ENCODE data around the gene IFITM10. TPM values are rescaled to one million over a fixed set of nuclear protein-coding genes. Genes with fewer than 3 reads are reported as not detected.
"Not testable (repeated sequence)": the region's sequence is repeated elsewhere in the genome, so short reads cannot be mapped to it uniquely, and the experiment has no call there.

IFITM10 gene
- total RNA-seq, 1 donor from 2014 or later, result 0.77 TPM

GRCh38 chr11:1702506-1702905 lies 47.9 kb downstream of the IFITM10 start:
- ATAC-seq, result no peak
- intact Hi-C loops (cut with micrococcal nuclease), result no loop called here
- DNase-seq, result no peak

GRCh38 chr11:1701091-1701807 lies 49.1 kb downstream of the IFITM10 start:
- DNase-seq (no peak), ATAC-seq (no peak)
- intact Hi-C loops (cut with micrococcal nuclease), result no loop called here

GRCh38 chr11:1699771-1700170 lies 50.6 kb downstream of the IFITM10 start:
- intact Hi-C loops (cut with micrococcal nuclease), result no loop called here
- ATAC-seq (no peak), DNase-seq (no peak)

- ATAC-seq (no peak), DNase-seq (no peak)
- intact Hi-C loops (cut with micrococcal nuclease), result no loop called here
These were observed 53.5 kb downstream of the IFITM10 start, which contains the start of gene KRTAP5-6 for GRCh38 chr11:1696608-1697570. Gene KRTAP5-6 (plus strand): TSS chr11:1697195. CDS start chr11:1697246, 51 bp downstream.

GRCh38 chr11:1695548-1696108 lies 54.8 kb downstream of the IFITM10 start:
- ATAC-seq, result no peak
- DNase-seq, result no peak
- intact Hi-C loops (cut with micrococcal nuclease), result no loop called here

- intact Hi-C loops (cut with micrococcal nuclease), result loop anchor here (5.0 kb wide), 1 partner anchor 447 kb away; no protein-coding TSS in a partner anchor
- DNase-seq (no peak), ATAC-seq (no peak)
These were observed 55.4 kb downstream of the IFITM10 start for GRCh38 chr11:1694846-1695547.

- intact Hi-C loops (cut with micrococcal nuclease), result loop anchor here (5.0 kb wide), 1 partner anchor 448 kb away; no protein-coding TSS in a partner anchor
- peak; percentile 95 for DNase-seq
- peak; percentile 98 for ATAC-seq
These were observed 56.1 kb downstream of the IFITM10 start for GRCh38 chr11:1694064-1694845.

GRCh38 chr11:1693327-1694063 lies 56.9 kb downstream of the IFITM10 start:
- DNase-seq, result peak; percentile 89
- intact Hi-C loops (cut with micrococcal nuclease), result loop anchor here (2.0 to 5.0 kb wide), 2 partner anchors 139 to 449 kb away; no protein-coding TSS in a partner anchor
- peak; percentile 90 for ATAC-seq

- intact Hi-C loops (cut with micrococcal nuclease), result loop anchor here (2.0 to 5.0 kb wide), 2 partner anchors 140 to 449 kb away; no protein-coding TSS in a partner anchor
- DNase-seq (no peak), ATAC-seq (no peak)
These were observed 57.6 kb downstream of the IFITM10 start for GRCh38 chr11:1692708-1693326.

GRCh38 chr11:1691878-1692707 lies 58.3 kb downstream of the IFITM10 start:
- DNase-seq (no peak), ATAC-seq (no peak)
- intact Hi-C loops (cut with micrococcal nuclease), result loop anchor here (2.0 to 5.0 kb wide), 2 partner anchors 141 to 450 kb away; no protein-coding TSS in a partner anchor

GRCh38 chr11:1691026-1691877 lies 59.1 kb downstream of the IFITM10 start:
- DNase-seq, result no peak
- intact Hi-C loops (cut with micrococcal nuclease), result loop anchor here (5.0 kb wide), 1 partner anchor 451 kb away; no protein-coding TSS in a partner anchor
- ATAC-seq, result no peak

GRCh38 chr11:1690167-1691025 lies 60.0 kb downstream of the IFITM10 start:
- intact Hi-C loops (cut with micrococcal nuclease), result loop anchor here (5.0 kb wide), 1 partner anchor 452 kb away; no protein-coding TSS in a partner anchor
- ATAC-seq, result no peak
- no peak for DNase-seq

GRCh38 chr11:1689250-1690166 lies 60.9 kb downstream of the IFITM10 start:
- not testable (repeated sequence) for ATAC-seq

More at GRCh38 chr11:1689250-1690166, 60.9 kb downstream of the IFITM10 start:
- DNase-seq, result not testable (repeated sequence)
- intact Hi-C loops (cut with micrococcal nuclease), result loop anchor here (5.0 kb wide), 1 partner anchor 453 kb away; no protein-coding TSS in a partner anchor

Measured in left ventricle myocardium superior (tissue), 1 donor.